ENCODE data around the gene TM7SF2.
A peak's percentile ranks its signal among the peaks of the same experiment; 100 is the strongest.

Gene TM7SF2

DNA sequence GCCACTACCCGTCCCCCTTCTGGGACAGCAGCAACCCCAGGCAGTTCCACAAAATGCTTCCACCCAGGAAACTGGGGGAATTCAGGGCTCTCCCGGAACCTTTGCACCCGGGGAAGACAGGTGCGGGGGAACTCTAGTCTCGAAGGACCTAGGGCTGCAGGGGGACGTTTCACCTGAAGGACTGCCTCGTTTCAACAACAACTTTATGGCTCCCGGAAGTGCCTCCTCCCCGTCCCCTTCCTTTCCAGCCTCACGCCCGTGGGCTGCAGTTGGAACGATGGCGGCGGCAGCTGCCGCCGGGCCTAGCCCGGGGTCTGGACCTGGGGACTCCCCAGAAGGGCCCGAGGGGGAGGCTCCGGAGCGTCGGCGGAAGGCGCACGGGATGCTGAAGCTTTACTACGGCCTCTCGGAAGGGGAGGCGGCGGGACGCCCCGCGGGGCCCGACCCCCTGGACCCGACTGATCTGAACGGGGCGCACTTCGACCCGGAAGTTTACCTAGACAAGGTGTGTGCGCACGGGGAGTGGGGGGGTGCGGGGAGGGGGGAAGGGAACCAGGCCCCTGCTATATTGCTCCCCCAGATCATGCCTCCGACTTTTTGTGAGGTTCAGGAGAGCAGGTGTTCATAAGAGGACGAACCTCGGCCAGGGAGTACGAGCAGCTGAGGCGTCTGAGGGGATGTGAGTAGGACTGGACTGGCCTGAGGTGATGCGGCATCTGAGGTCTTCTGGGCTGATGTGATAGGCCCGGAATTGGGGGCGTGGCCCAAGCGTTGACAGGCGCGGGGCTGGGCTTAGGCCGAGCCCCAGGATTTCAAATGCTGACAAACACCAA, 15.5 kb upstream of the TM7SF2 start, which contains the start of gene VPS51:
VPS51 (plus strand) TSS at position 241 of the 833 bp plus-strand sequence; CDS start at position 278, 37 bp downstream.
- H3K4me1 ChIP-seq (ENCODE audit: insufficient read depth, low read length): peaks cover 29% of the 10 kb centered on the region
- peaks cover 8% of the 10 kb centered on the region; the same call in 1 of the 2 replicates for H4K20me1 ChIP-seq (ENCODE audit: insufficient read depth, low read length)
- H3K4me2 ChIP-seq (ENCODE audit: insufficient read depth, low read length): peak within 1 kb of the TSS; percentile 93
- ATAC-seq (ENCODE audit: insufficient read depth, low read depth) (peak; percentile 90), DNase-seq (peak; percentile 87)
- H3K79me2 ChIP-seq (ENCODE audit: insufficient read depth, low read length): peaks cover 41% of the 10 kb centered on the region
- peak within 1 kb of the TSS; percentile 91 for H2AFZ ChIP-seq (ENCODE audit: low read depth, low read length)
- H3K27ac ChIP-seq (ENCODE audit: low read length): peak within 1 kb of the TSS; percentile 74
- H3K4me3 ChIP-seq (ENCODE audit: low read depth in 1 of 2, low read length in 2 of 2): peak within 1 kb of the TSS; percentile 52 to 93; a peak in 3 of 4 replicates
- no peak for TF ChIP-seq EZH2 (IDR thresholded peaks at IDR 0.05; ENCODE audit: borderline replicate concordance, low read depth, low read length, severe bottlenecking)
- TF ChIP-seq, protein P1, sequence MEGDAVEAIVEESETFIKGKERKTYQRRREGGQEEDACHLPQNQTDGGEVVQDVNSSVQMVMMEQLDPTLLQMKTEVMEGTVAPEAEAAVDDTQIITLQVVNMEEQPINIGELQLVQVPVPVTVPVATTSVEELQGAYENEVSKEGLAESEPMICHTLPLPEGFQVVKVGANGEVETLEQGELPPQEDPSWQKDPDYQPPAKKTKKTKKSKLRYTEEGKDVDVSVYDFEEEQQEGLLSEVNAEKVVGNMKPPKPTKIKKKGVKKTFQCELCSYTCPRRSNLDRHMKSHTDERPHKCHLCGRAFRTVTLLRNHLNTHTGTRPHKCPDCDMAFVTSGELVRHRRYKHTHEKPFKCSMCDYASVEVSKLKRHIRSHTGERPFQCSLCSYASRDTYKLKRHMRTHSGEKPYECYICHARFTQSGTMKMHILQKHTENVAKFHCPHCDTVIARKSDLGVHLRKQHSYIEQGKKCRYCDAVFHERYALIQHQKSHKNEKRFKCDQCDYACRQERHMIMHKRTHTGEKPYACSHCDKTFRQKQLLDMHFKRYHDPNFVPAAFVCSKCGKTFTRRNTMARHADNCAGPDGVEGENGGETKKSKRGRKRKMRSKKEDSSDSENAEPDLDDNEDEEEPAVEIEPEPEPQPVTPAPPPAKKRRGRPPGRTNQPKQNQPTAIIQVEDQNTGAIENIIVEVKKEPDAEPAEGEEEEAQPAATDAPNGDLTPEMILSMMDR (IDR thresholded peaks at IDR 0.05; ENCODE audit: borderline replicate concordance, extremely low read depth, low read length, poor library complexity, severe bottlenecking): no peak
- peaks cover 16% of the 10 kb centered on the region for H3K36me3 ChIP-seq (ENCODE audit: insufficient read depth, low read length)
- H3K9ac ChIP-seq (ENCODE audit: low read depth, low read length): peak within 1 kb of the TSS; percentile 65
- H3K27me3 ChIP-seq (ENCODE audit: insufficient read depth, low read length, poor library complexity): no peaks in the 10 kb centered on the region
- H3K9me3 ChIP-seq (ENCODE audit: insufficient read depth, low read length, severe bottlenecking): no peaks in the 10 kb centered on the region

DNA sequence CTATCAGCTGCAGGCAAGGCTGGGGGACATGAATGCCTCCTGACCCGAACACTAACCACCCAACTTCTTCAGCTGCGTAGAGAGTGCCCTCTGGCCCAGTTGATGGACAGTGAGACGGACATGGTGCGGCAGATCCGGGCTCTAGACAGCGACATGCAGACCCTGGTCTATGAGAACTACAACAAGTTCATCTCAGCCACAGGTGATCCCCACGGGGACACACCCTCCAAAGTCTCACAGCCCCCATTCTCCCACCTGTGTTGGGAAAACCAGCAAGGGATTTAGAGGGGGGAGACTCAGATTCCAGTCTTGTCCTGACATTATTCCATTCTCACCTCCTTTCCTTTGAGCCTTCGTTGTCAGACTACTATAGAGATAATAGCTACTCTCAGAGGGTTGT, 14.7 kb upstream of the TM7SF2 start:
- peaks cover 8% of the 10 kb centered on the region; the same call in 1 of the 2 replicates for H4K20me1 ChIP-seq (ENCODE audit: insufficient read depth, low read length)
- peak overlapping the region; percentile 63 for H3K27ac ChIP-seq (ENCODE audit: low read length)
- peak overlapping the region; percentile 65 for H3K9ac ChIP-seq (ENCODE audit: low read depth, low read length)
- peaks cover 47% of the 10 kb centered on the region for H3K79me2 ChIP-seq (ENCODE audit: insufficient read depth, low read length)
- ATAC-seq (ENCODE audit: insufficient read depth, low read depth) (no peak), DNase-seq (no peak)
- no peak overlapping the region for H2AFZ ChIP-seq (ENCODE audit: low read depth, low read length)
- no peaks in the 10 kb centered on the region for H3K27me3 ChIP-seq (ENCODE audit: insufficient read depth, low read length, poor library complexity)
- H3K4me3 ChIP-seq (ENCODE audit: low read depth in 1 of 2, low read length in 2 of 2): peak overlapping the region; percentile 52 to 93; a peak in 3 of 4 replicates
- peaks cover 29% of the 10 kb centered on the region for H3K4me1 ChIP-seq (ENCODE audit: insufficient read depth, low read length)
- H3K4me2 ChIP-seq (ENCODE audit: insufficient read depth, low read length): peak overlapping the region; percentile 93
- TF ChIP-seq EZH2 (IDR thresholded peaks at IDR 0.05; ENCODE audit: borderline replicate concordance, low read depth, low read length, severe bottlenecking): no peak
- H3K36me3 ChIP-seq (ENCODE audit: insufficient read depth, low read length): peaks cover 20% of the 10 kb centered on the region
- no peaks in the 10 kb centered on the region for H3K9me3 ChIP-seq (ENCODE audit: insufficient read depth, low read length, severe bottlenecking)

DNA sequence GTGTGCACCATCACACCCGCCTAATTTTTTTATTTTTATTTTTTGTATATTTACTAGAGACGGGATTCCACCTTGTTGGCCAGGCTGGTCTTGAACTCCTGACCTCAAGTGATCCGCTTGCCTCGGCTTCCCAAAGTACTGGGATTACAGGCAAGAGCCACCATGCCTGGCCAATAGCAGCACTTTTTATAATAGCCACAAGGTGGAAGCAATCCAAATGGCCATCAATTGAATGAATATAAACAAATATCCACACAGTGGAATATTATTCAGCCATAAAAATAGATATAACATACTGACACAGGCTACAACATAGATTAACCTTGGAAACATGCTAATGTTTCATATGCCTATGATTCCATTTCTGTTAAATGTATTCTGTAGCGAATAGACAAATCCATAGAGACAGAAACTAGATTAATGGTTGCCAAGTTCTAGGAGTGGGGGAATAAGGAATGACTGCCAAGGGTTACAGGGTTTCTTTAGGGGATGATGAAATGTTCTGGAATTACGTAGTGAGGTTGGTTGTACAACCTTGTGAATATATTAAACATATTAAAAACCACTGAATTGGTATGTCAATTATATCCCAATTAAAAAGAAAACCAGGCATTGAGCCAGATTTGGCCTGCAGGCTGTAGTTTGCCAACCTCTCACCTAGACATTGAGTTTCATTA, 10.9 kb upstream of the TM7SF2 start:
- peaks cover 83% of the 10 kb centered on the region for H3K79me2 ChIP-seq (ENCODE audit: insufficient read depth, low read length)
- H3K27ac ChIP-seq (ENCODE audit: low read length): no peak overlapping the region
- no peak for TF ChIP-seq EZH2 (IDR thresholded peaks at IDR 0.05; ENCODE audit: borderline replicate concordance, low read depth, low read length, severe bottlenecking)
- TF ChIP-seq, protein P1 (IDR thresholded peaks at IDR 0.05; ENCODE audit: borderline replicate concordance, extremely low read depth, low read length, poor library complexity, severe bottlenecking): peak; percentile 3
- peaks cover 23% of the 10 kb centered on the region for H3K4me1 ChIP-seq (ENCODE audit: insufficient read depth, low read length)
- no peaks in the 10 kb centered on the region for H3K27me3 ChIP-seq (ENCODE audit: insufficient read depth, low read length, poor library complexity)
- DNase-seq (no peak), ATAC-seq (ENCODE audit: insufficient read depth, low read depth) (no peak)
- no peak overlapping the region for H3K9ac ChIP-seq (ENCODE audit: low read depth, low read length)
- peaks cover 42% of the 10 kb centered on the region for H3K36me3 ChIP-seq (ENCODE audit: insufficient read depth, low read length)
- no peak overlapping the region for H3K4me2 ChIP-seq (ENCODE audit: insufficient read depth, low read length)
- peaks cover 15% of the 10 kb centered on the region; the same call in 1 of the 2 replicates for H4K20me1 ChIP-seq (ENCODE audit: insufficient read depth, low read length)
- no peak overlapping the region for H2AFZ ChIP-seq (ENCODE audit: low read depth, low read length)
- no peaks in the 10 kb centered on the region for H3K9me3 ChIP-seq (ENCODE audit: insufficient read depth, low read length, severe bottlenecking)
- H3K4me3 ChIP-seq (ENCODE audit: low read depth in 1 of 2, low read length in 2 of 2): no peak overlapping the region
